HTR-8/SVneo (cell line): ENCODE results near the gene POU6F2.
A peak's percentile ranks its signal among the peaks of the same experiment; 100 is the strongest.

Source experiments
- DNase-seq: peaks from one replicate; pipeline ENCODE4 v3.0.0; 2011; ENCODE audit warnings: low spot score, mixed read lengths; ENCODE audit not compliant: insufficient read length
- FAIRE-seq: peaks from 2 replicates; lab custom pipeline; 2011; peaks lifted over from hg19 to GRCh38; lab: Jason Lieb, UNC

Gene POU6F2

DNA sequence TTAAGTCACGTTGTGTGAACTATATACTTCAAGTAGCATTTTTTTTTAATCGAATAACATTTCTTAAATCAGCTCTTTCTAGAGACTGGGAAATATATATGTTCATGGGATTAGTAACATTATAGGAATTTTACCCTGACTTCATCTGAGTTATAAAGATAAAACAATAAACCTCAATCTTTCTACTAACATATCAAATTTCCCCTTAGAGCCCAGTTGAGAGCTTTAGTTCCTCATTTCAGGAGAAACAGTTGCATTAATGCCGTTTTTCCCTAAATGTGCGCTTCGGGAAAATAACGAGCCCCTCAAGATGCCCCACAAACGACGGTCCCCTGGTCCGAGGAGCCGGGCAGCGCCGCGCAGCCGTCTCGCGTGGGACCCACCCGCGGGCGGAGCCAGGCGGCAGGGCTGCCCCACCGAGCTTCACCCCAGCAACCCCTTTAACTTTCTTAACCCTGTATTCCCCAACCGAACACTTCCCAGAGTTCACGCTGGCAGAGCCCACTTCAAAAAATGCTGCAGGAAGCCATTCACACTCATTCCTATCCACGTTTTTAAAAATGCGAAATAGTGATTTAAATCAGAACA lies 436.0 kb downstream of the POU6F2 start:
- no peak for FAIRE-seq
- DNase-seq, result no peak

- peak; percentile 18 for DNase-seq
- no peak for FAIRE-seq
These were observed 436.7 kb downstream of the POU6F2 start for GRCh38 chr7:39414224-39415035.

- FAIRE-seq, result no peak
- no peak for DNase-seq
These were observed 437.5 kb downstream of the POU6F2 start for GRCh38 chr7:39415091-39415787.

DNA sequence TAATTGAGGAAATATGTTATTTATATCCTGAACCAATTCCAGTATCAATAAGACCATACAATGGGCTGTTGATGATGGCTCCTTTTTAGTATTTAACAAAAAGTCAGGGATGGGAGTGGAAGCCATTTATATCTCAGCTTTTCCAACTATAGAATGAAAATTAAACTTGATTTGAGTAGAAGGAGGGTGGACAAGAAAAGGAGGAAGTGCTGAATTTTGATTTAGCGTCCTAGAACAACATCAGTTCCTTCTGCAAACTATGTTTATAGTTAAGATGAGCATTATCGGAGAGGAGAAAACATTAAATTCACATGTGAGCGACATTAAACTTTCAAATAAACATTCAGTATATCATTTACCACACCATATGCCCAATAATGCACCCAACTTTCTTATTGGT lies 439.2 kb downstream of the POU6F2 start:
- DNase-seq, result no peak
- no peak for FAIRE-seq

DNA sequence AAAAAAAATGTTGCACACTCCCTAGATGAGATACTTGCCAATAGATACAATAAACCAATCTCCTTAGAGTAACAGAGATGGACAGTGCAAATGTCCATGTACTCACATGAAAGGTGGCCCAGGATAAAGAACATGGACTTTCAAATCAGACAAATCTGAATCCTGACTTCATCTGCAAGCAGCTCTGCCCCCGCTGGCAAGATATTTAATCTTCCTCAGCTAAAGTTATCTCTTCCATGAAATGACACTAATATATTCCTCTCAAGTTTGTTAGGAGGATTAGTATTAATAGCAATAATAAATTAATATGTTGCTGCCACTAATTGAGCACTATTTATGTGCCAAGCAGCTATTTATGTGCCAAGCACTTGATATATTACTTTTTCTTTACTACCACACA lies 439.9 kb downstream of the POU6F2 start:
- FAIRE-seq (no peak), DNase-seq (no peak)

- FAIRE-seq (no peak), DNase-seq (no peak)
These were observed 443.5 kb downstream of the POU6F2 start for GRCh38 chr7:39421251-39421650.

- FAIRE-seq (no peak), DNase-seq (no peak)
These were observed 444.0 kb downstream of the POU6F2 start for GRCh38 chr7:39421661-39422060.

DNA sequence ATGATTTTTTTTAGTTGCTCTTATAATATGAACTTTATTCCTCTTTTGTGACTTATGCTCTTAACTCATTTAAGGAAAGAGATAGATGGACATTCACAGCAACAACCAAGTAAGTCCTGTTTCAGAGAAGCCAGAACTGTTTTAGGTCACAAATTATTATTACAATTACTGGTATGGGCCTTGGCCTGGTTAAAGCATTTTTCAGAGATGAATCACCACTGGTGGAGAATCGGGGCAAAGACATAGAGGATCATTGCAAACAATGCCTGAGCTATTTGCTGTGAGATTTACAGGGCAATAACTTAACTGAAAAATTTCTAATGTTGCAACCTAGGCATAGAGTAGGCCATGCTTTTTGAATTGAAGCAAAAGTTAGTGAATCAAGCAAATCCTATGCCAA lies 450.5 kb downstream of the POU6F2 start:
- peak; percentile 51 for DNase-seq
- FAIRE-seq, result no peak

- FAIRE-seq (no peak), DNase-seq (peak; percentile 23)
These were observed 451.7 kb downstream of the POU6F2 start for GRCh38 chr7:39429421-39429820.

DNA sequence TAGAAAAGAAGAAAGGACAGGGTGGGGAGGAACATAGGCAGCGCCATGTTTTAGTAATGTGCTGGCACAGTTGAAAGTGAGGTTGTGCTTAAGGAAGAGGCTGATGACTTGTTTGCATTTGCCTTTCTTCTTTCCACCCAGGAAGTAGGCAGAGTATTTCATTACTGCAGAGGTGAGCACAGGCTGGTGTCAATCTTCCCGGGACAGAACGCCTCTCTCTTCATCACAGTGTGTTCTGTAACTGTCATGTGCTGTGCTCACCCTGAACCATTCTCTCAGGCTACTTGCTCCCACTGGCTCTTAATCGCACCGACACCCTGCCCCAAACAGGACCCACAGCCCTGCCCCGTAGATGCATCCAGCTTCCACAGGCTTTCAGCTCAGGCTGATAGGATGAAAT lies 452.7 kb downstream of the POU6F2 start:
- no peak for DNase-seq
- FAIRE-seq, result no peak

DNA sequence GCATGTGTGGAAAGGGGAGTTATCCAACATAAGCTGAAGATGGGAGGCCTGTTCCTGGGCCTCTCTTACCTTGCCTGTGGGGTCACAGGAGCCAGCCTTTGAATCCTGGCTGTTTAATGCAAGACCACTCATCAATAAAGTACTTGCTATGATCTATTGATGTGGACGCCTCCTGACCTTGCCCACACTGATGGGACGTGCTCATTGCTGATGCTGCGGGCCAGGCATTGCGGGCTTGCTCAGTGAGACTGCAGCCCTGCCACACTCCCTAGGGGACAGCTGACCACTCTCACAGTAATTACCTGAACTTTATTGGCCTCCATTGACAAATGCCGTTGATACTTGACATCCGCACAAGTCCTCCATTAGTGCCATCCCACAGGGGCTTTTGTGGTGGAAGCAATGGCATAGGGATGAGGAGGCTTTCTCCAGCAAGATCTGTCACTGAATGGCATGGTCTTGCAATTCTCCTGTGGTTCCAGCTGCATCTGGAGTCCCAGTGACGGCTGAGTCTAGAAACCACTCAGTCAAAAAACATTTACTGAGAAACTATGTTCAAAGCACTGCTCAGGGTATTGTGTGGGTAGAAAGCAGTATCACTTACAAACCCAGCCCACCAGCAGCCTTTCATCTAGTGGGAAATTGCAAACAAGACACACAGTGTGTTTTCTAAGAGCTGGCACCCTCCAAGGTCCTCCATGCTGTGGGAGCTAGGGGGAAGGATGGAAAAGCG lies 453.4 kb downstream of the POU6F2 start:
- DNase-seq (no peak), FAIRE-seq (no peak)

- DNase-seq, result no peak
- no peak for FAIRE-seq
These were observed 454.7 kb downstream of the POU6F2 start for GRCh38 chr7:39432368-39432767.

DNA sequence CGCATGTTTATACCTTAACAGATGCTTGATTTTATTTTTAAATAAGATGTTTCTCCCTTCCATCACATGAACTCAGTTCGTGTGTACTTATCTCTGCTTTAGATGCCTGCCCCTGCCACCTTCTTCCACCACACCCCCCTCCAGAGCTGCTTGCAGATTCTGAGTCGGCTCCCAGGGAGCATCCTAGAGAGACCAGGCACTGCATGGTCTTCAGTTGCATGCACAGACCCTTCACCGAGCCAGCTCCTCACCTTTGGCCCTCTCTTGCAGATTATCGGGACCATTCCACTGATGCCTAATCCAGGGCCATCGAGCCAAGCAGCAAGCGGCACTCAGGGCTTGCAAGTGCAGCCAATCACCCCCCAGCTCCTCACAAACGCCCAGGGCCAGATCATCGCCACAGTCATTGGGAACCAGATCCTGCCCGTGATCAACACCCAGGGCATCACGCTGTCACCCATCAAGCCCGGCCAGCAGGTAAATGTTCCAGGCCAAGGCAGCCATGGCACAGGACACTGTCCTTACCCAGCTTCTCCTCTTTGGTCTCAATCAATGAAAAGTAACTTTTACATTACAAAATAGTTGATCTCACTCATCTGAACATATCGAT lies 455.2 kb downstream of the POU6F2 start:
- DNase-seq (no peak), FAIRE-seq (no peak)

GRCh38 chr7:39433550-39433949 lies 455.8 kb downstream of the POU6F2 start:
- no peak for DNase-seq
- FAIRE-seq, result no peak

DNA sequence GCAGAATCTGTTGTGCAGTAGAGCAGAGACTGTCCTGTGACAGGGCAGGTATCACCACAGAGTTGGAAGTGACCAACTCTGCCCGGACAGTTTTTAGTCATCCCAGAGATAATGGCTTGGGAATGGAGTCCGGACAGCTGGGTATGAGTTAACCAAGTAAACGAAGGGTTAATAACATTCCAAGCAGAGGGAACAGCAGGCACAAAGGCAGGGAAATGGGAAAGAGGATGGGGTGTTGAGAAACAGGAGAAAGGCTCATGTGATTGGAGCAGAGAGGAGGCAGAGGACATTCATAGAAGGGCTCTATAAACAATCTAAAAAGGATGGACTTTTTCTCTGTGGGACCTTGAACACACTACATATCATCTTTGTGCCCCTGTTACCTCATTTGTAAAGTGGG lies 456.3 kb downstream of the POU6F2 start:
- FAIRE-seq (no peak), DNase-seq (no peak)

DNA sequence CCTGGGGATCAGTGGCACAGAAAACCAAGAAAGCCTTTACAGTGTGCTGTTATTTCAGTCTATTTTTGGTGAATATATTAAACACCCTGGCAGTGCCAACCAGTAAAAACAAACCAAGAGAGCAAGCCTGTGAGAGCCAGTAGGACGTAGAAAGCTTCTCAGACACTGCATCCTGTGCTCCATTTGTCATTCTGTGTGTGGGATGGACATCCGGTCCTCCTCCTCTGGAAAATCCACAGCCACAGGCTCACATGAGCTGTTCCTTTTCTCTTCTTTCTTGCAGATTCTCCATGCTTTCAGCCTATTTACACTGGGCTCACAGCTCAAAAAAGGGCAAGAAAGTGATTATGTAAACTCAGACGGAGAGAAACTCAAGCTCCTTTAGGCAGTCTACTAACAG lies 468.8 kb downstream of the POU6F2 start:
- no peak for FAIRE-seq

DNA sequence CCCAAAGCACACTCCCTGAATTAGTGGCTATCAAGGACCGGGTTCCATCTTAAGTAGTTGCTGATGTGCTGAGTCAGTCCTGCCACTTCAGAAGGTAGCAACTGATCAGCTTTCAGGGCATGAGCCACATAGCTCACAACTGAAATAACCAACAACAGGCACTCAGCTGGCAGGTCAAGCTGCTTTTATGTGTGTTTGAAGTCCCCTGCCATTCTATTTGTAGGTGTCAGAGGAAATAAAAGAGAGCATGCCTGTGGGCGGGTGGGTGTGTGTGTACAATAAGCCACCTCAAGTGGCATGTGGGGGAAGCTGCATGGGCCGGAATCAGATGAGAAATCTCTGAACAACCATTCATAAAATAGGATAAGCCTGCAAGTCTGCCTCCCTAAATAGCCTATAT lies 474.2 kb downstream of the POU6F2 start:
- FAIRE-seq (no peak), DNase-seq (no peak)

More for the DNA sequence above, 468.8 kb downstream of the POU6F2 start:
- DNase-seq, result no peak

DNA sequence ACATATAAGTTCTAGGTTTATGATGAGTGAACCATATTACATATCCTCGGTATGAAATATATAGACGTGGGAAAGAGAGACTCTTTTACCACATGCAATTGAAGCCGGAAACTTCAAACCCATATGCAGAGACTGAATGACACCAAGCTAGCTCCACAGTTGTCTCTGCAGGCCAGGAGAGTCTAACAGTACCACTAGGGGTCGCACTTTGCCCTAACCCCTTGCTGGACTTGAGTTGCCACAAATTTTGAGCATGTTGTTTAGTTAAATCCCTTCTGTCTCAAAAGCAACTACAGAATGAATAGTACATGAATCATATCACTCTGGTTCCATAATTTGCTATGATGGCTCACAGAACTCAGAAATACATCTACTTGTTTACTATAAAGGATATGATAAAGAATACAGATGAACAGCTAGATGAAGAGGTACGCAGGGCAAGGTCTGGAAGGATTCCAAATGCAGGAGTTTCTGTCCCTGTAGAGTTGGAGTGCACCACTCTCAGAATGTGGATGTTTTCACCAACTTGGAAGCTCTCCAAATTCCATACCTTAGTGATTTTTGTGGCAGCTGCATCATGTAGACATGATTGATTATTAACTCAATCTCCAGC lies 476.1 kb downstream of the POU6F2 start:
- peak; percentile 49 for FAIRE-seq

DNA sequence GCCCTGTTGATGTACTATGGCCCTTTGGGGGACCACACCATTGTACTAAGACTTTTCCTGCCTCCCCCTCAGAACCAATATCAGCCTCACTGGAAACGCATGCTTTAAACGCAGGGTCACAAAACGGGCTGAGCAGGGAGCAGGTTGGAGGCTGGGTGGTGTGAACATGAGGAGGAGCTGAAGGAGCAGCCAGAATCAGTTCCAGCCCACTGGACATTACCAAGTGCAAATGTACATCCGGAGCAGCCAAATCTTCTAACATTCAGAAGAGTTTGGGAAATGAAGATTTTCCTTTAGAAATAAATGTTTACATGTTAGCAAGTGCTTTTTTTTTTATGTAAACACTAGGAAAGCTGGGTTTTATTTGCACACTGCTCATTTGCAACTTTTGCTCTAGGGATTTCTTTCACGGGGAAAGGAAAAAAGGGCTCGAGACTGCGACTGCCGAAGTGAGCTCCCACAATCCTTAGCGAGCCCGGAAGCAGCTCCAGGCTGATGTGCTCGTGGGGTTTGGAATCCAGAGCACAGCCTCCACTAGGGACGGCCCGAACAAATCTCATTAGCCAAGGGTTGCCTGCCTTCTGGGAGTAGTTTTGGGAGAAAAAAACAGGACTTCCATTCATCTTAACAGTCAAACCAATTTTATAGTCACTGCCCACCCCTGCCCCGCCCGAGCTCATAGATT lies 480.5 kb downstream of the POU6F2 start:
- FAIRE-seq (no peak), DNase-seq (no peak)

More for the DNA sequence above, 476.1 kb downstream of the POU6F2 start:
- DNase-seq, result peak; percentile 31
